SK-N-SH treated with all-trans-retinoic acid at 6 μM for 48 hours (cell line): ENCODE results near the gene APOA1.

Experiments
- CREB5 ChIP-seq: fragments of 250-450 bp; sonication (Bioruptor Pico); IDR thresholded peaks from 2 replicates; pipeline ENCODE4 v1.5.1; 2020; ENCODE audit warnings: low read depth, mild to moderate bottlenecking, moderate library complexity
- RARB ChIP-seq: fragments of 250-450 bp; sonication (Bioruptor Pico); IDR thresholded peaks from 2 replicates; pipeline ENCODE4 v1.8.0; 2021; ENCODE audit warnings: mild to moderate bottlenecking, moderate library complexity

DNA sequence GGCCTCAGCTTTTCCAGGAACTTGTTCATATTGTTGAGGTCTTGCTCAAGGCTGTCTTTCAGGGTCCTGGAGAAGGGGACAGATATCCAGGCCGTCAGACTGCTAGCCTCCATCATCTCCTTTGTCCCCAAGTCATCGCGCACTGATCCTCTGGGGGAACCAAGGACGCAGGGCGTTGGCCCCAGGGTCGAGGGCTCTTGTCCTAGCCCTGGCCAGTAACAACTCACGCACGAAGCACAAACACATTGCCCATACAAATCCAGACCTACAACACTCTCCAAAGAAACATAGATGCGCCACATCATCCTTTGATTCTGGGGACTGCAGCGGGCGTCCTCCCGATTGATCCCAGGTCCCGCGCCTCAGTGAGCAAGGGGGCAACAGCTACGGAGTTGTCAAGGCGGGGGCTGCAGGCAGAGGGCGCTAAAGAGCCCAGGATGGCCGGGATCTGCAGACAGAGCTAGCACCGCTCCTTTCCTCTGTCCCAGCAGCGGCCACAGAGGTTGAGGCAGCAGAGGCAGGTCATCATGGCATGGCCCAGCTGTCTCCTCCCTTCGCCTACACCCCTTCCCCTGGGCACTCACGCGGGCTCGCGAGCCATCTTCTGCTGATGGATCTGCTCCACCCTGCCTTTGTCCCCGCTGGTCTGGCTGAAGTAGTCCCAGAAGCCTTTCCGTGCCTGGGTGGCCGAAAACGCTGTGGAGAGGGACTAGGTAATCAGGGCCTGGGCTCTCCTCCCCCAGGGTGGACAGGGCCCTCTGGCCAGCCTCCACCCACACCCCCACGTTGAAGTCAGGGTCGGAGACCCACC, 46.2 kb downstream of the APOA1 start:
- TF ChIP-seq RARB (CRISPR knock-in tag): no peak
- no peak for TF ChIP-seq CREB5
